Activated CD8-positive, alpha-beta memory T cell treated with anti-CD3 and anti-CD28 coated beads, Interleukin-2, amount 10 ng/mL, durations not matched to agents 7 days and 5 days (primary cell): Measurements from ENCODE around the gene TCF4. TPM values are rescaled to one million over a fixed set of nuclear protein-coding genes. Genes with fewer than 3 reads are reported as not detected.

ENCODE experiments used
- ATAC-seq: fragments of 150-1000 bp; cut with Tn5 transposase; one replicate; pipeline ENCODE4 v1.10.0; 2021; ENCODE audit warnings: moderate library complexity
- CTCF ChIA-PET: fragments of 350-600 bp; sonication (Branson Sonifier 250); formaldehyde crosslinking; loops from one replicate; lab custom pipeline; 2021; ENCODE audit warnings: antibody characterized with exemption; lab: Charles Lee
- DNase-seq: peaks from one replicate; pipeline ENCODE4 v3.0.0-alpha.2; 2020
- H3K27ac Mint-ChIP-seq: one replicate; pipeline ENCODE4 v1.8.0; 2021; ENCODE audit warnings: mild to moderate bottlenecking, mixed read lengths
- H3K27me3 Mint-ChIP-seq: one replicate; pipeline ENCODE4 v1.8.0; 2021; ENCODE audit warnings: mixed read lengths
- H3K36me3 Mint-ChIP-seq: one replicate; pipeline ENCODE4 v1.8.0; 2021; ENCODE audit warnings: mild to moderate bottlenecking, mixed read lengths
- H3K4me1 Mint-ChIP-seq: one replicate; pipeline ENCODE4 v1.8.0; 2021; ENCODE audit warnings: mixed read lengths
- H3K4me3 Mint-ChIP-seq: one replicate; pipeline ENCODE4 v1.8.0; 2021; ENCODE audit warnings: mild to moderate bottlenecking, moderate library complexity, mixed read lengths
- H3K9me3 Mint-ChIP-seq: one replicate; pipeline ENCODE4 v1.8.0; 2022; ENCODE audit warnings: low read depth, mixed read lengths
- total RNA-seq, 2 experiments: library from RNA; stranded (reverse); gene quantifications; one replicate each; pipeline ENCODE4 v1.2.3, GENCODE V29; 2021

Gene TCF4
- total RNA-seq, 2 experiments from 2014 or later: 1.2 to 2.0 TPM

- Mint-ChIP-seq H3K27me3 (no peaks in the 10 kb centered on the region), H3K9me3 (peaks cover 4% of the 10 kb centered on the region), H3K36me3 (no peaks in the 10 kb centered on the region), H3K4me3 (no peak overlapping the region), H3K27ac (no peak overlapping the region), H3K4me1 (no peaks in the 10 kb centered on the region)
- CTCF ChIA-PET: no interaction called here
- ATAC-seq (no peak), DNase-seq (no peak)
Measured at GRCh38 chr18:55219059-55219458, 368.9 kb downstream of the TCF4 start.

GRCh38 chr18:55214969-55215368 is 373.0 kb downstream of the TCF4 start:
- no peak overlapping the region for H3K4me3 Mint-ChIP-seq
- no peak overlapping the region for H3K27ac Mint-ChIP-seq
- peaks cover 4% of the 10 kb centered on the region for H3K9me3 Mint-ChIP-seq
- no peaks in the 10 kb centered on the region for H3K36me3 Mint-ChIP-seq
- CTCF ChIA-PET: no interaction called here
- no peak for ATAC-seq
- no peak for DNase-seq
- no peaks in the 10 kb centered on the region for H3K4me1 Mint-ChIP-seq
- no peaks in the 10 kb centered on the region for H3K27me3 Mint-ChIP-seq

- H3K4me1 Mint-ChIP-seq: no peaks in the 10 kb centered on the region
Measured at GRCh38 chr18:55214534-55214933, 373.5 kb downstream of the TCF4 start.

GRCh38 chr18:55213586-55213985 is 374.4 kb downstream of the TCF4 start:
- Mint-ChIP-seq H3K27ac (no peak overlapping the region), H3K27me3 (no peaks in the 10 kb centered on the region), H3K4me3 (no peak overlapping the region), H3K4me1 (no peaks in the 10 kb centered on the region), H3K36me3 (no peaks in the 10 kb centered on the region), H3K9me3 (no peaks in the 10 kb centered on the region)
- DNase-seq (no peak), ATAC-seq (no peak)
- CTCF ChIA-PET: no interaction called here

More at GRCh38 chr18:55214534-55214933, 373.5 kb downstream of the TCF4 start:
- CTCF ChIA-PET: interaction anchor here (0.6 kb wide), 1 partner anchor 201 kb away, joined by 3 read pairs; no protein-coding TSS in a partner anchor
- Mint-ChIP-seq H3K36me3 (no peaks in the 10 kb centered on the region), H3K4me3 (no peak overlapping the region), H3K27me3 (no peaks in the 10 kb centered on the region), H3K27ac (no peak overlapping the region), H3K9me3 (peaks cover 4% of the 10 kb centered on the region)
- DNase-seq (no peak), ATAC-seq (no peak)

GRCh38 chr18:55206927-55207326 is 381.1 kb downstream of the TCF4 start:
- Mint-ChIP-seq H3K4me1 (no peaks in the 10 kb centered on the region), H3K27me3 (no peaks in the 10 kb centered on the region), H3K27ac (no peak overlapping the region), H3K9me3 (no peaks in the 10 kb centered on the region), H3K36me3 (no peaks in the 10 kb centered on the region), H3K4me3 (no peak overlapping the region)
- CTCF ChIA-PET: no interaction called here
- ATAC-seq: no peak
- no peak for DNase-seq

- Mint-ChIP-seq H3K4me1 (no peaks in the 10 kb centered on the region), H3K36me3 (no peaks in the 10 kb centered on the region), H3K4me3 (no peak overlapping the region), H3K27ac (no peak overlapping the region), H3K9me3 (no peaks in the 10 kb centered on the region), H3K27me3 (no peaks in the 10 kb centered on the region)
- DNase-seq (no peak), ATAC-seq (no peak)
- CTCF ChIA-PET: no interaction called here
Measured at GRCh38 chr18:55202232-55202917, 385.6 kb downstream of the TCF4 start.

- no peak overlapping the region for H3K4me3 Mint-ChIP-seq
- ATAC-seq (no peak), DNase-seq (no peak)
- H3K27ac Mint-ChIP-seq: no peak overlapping the region
- H3K4me1 Mint-ChIP-seq: no peaks in the 10 kb centered on the region
- CTCF ChIA-PET: no interaction called here
- H3K36me3 Mint-ChIP-seq: no peaks in the 10 kb centered on the region
- H3K9me3 Mint-ChIP-seq: no peaks in the 10 kb centered on the region
- no peaks in the 10 kb centered on the region for H3K27me3 Mint-ChIP-seq
Measured at GRCh38 chr18:55199291-55199963, 388.6 kb downstream of the TCF4 start.

- H3K27me3 Mint-ChIP-seq: no peaks in the 10 kb centered on the region
- H3K36me3 Mint-ChIP-seq: no peaks in the 10 kb centered on the region
- no peak overlapping the region for H3K27ac Mint-ChIP-seq
- CTCF ChIA-PET: interaction anchor here (0.7 kb wide), 1 partner anchor 950 kb away, joined by 3 read pairs; no protein-coding TSS in a partner anchor
- ATAC-seq (no peak), DNase-seq (no peak)
- H3K4me1 Mint-ChIP-seq: no peaks in the 10 kb centered on the region
- no peaks in the 10 kb centered on the region for H3K9me3 Mint-ChIP-seq
- H3K4me3 Mint-ChIP-seq: no peak overlapping the region
Measured at GRCh38 chr18:55195863-55196262, 392.1 kb downstream of the TCF4 start.

GRCh38 chr18:55189972-55190371 is 398.0 kb downstream of the TCF4 start:
- Mint-ChIP-seq H3K4me3 (no peak overlapping the region), H3K27me3 (no peaks in the 10 kb centered on the region), H3K4me1 (no peaks in the 10 kb centered on the region), H3K36me3 (no peaks in the 10 kb centered on the region), H3K27ac (no peak overlapping the region), H3K9me3 (no peaks in the 10 kb centered on the region)
- ATAC-seq (no peak), DNase-seq (no peak)
- CTCF ChIA-PET: no interaction called here

GRCh38 chr18:55186588-55186987 is 401.4 kb downstream of the TCF4 start:
- no peaks in the 10 kb centered on the region for H3K36me3 Mint-ChIP-seq
- H3K27ac Mint-ChIP-seq: no peak overlapping the region
- H3K4me1 Mint-ChIP-seq: no peaks in the 10 kb centered on the region
- peaks cover 2% of the 10 kb centered on the region for H3K9me3 Mint-ChIP-seq
- H3K27me3 Mint-ChIP-seq: no peaks in the 10 kb centered on the region
- H3K4me3 Mint-ChIP-seq: no peak overlapping the region
- DNase-seq (no peak), ATAC-seq (no peak)
- CTCF ChIA-PET: no interaction called here

GRCh38 chr18:55185391-55185790 is 402.6 kb downstream of the TCF4 start:
- DNase-seq: no peak
- peaks cover 2% of the 10 kb centered on the region for H3K9me3 Mint-ChIP-seq
- H3K27me3 Mint-ChIP-seq: no peaks in the 10 kb centered on the region

GRCh38 chr18:55179835-55180234 is 408.2 kb downstream of the TCF4 start:
- Mint-ChIP-seq H3K27ac (no peak overlapping the region), H3K4me3 (no peak overlapping the region), H3K4me1 (no peaks in the 10 kb centered on the region), H3K27me3 (no peaks in the 10 kb centered on the region), H3K9me3 (peaks cover 5% of the 10 kb centered on the region), H3K36me3 (no peaks in the 10 kb centered on the region)
- CTCF ChIA-PET: no interaction called here
- ATAC-seq (no peak), DNase-seq (no peak)

More at GRCh38 chr18:55185391-55185790, 402.6 kb downstream of the TCF4 start:
- CTCF ChIA-PET: no interaction called here
- no peaks in the 10 kb centered on the region for H3K4me1 Mint-ChIP-seq
- H3K4me3 Mint-ChIP-seq: no peak overlapping the region
- no peaks in the 10 kb centered on the region for H3K36me3 Mint-ChIP-seq
- H3K27ac Mint-ChIP-seq: no peak overlapping the region
- ATAC-seq: no peak

- peaks cover 5% of the 10 kb centered on the region for H3K9me3 Mint-ChIP-seq
- H3K27me3 Mint-ChIP-seq: no peaks in the 10 kb centered on the region
- no peak overlapping the region for H3K27ac Mint-ChIP-seq
- no peak overlapping the region for H3K4me3 Mint-ChIP-seq
- no peak for ATAC-seq
- no peaks in the 10 kb centered on the region for H3K4me1 Mint-ChIP-seq
- no peaks in the 10 kb centered on the region for H3K36me3 Mint-ChIP-seq
- CTCF ChIA-PET: no interaction called here
- no peak for DNase-seq
Measured at GRCh38 chr18:55179425-55179824, 408.6 kb downstream of the TCF4 start.

GRCh38 chr18:55173291-55173690 is 414.7 kb downstream of the TCF4 start:
- CTCF ChIA-PET: no interaction called here
- Mint-ChIP-seq H3K4me1 (no peaks in the 10 kb centered on the region), H3K27ac (no peak overlapping the region), H3K36me3 (no peaks in the 10 kb centered on the region), H3K27me3 (no peaks in the 10 kb centered on the region), H3K9me3 (peaks cover 20% of the 10 kb centered on the region), H3K4me3 (no peak overlapping the region)
- DNase-seq (no peak), ATAC-seq (no peak)
